ENCODE results near the gene LDLRAD1. TPM values are rescaled to one million over a fixed set of nuclear protein-coding genes. Genes with fewer than 3 reads are reported as not detected.
A peak's percentile ranks its signal among the peaks of the same experiment; 100 is the strongest.
"Not testable (repeated sequence)": the region's sequence is repeated elsewhere in the genome, so short reads cannot be mapped to it uniquely, and the experiment has no call there.

LDLRAD1 gene
- total RNA-seq, 2 donors from 2014 or later: 0.55 to 3.3 TPM

DNA sequence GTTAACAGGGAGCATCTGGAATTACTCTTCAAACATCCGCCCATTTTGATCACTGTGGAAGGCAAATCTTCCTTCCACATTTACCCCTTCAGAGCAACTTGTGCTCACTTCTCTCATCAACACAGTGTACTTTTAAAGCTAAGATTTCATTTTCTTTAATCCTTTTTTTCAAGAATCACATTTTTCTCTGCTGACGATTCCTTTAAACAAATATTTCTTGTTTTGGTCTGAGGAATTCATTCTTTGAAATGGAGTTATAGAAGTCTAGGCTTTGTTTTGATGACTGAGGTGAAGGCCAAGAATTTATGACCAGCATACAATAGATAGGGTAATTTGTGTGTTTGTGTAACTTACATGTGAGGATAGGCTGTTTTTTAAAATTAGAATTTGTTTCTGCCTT is 46.3 kb downstream of the LDLRAD1 start:
- H3K4me1 ChIP-seq (replicated peaks): no peaks in the 10 kb centered on the region
- TF ChIP-seq POLR2A (IDR thresholded peaks at IDR 0.05) (no peak), POLR2AphosphoS5 (IDR thresholded peaks at IDR 0.05) (no peak)
- TF ChIP-seq, protein P1, sequence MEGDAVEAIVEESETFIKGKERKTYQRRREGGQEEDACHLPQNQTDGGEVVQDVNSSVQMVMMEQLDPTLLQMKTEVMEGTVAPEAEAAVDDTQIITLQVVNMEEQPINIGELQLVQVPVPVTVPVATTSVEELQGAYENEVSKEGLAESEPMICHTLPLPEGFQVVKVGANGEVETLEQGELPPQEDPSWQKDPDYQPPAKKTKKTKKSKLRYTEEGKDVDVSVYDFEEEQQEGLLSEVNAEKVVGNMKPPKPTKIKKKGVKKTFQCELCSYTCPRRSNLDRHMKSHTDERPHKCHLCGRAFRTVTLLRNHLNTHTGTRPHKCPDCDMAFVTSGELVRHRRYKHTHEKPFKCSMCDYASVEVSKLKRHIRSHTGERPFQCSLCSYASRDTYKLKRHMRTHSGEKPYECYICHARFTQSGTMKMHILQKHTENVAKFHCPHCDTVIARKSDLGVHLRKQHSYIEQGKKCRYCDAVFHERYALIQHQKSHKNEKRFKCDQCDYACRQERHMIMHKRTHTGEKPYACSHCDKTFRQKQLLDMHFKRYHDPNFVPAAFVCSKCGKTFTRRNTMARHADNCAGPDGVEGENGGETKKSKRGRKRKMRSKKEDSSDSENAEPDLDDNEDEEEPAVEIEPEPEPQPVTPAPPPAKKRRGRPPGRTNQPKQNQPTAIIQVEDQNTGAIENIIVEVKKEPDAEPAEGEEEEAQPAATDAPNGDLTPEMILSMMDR (IDR thresholded peaks at IDR 0.05): no peak
- WGBS: 61% methylated on average over 2 of the region's 2 CpGs
- H3K27ac ChIP-seq: no peak overlapping the region
- intact Hi-C loops (cut with DNase I): no loop called here
- H3K4me3 ChIP-seq: no peak overlapping the region
- peaks cover 0 to 11% of the 10 kb centered on the region in 2 donors for H3K36me3 ChIP-seq
- no peaks in the 10 kb centered on the region for H3K27me3 ChIP-seq (replicated peaks; ENCODE audit: insufficient read depth)
- DNase-seq (ENCODE audit: low spot score): no peak
- no peaks in the 10 kb centered on the region for H3K9me3 ChIP-seq

DNA sequence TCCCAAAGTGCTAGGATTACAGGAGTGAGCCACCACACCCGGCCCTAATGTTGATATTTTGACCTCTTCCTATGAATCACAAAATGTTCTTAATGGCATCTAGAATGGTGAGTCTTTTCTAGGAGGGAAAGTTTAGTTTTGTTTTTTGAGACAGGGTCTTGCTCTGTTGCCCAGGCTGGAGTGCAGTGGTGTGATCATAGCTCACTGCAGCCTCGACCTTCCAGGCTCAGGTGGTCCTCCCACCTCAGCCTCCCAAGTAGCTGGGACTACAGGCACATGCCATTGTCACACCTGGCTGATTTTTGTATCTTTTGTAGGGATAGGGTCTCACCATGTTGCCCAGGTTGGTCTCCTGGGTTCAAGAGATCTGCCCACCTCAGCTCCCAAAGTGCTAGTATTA is 48.7 kb downstream of the LDLRAD1 start:
- intact Hi-C loops (cut with DNase I); H3K4me1 ChIP-seq (replicated peaks); H3K4me3 ChIP-seq; H3K27me3 ChIP-seq (replicated peaks; ENCODE audit: insufficient read depth); DNase-seq (ENCODE audit: low spot score); H3K9me3 ChIP-seq; H3K27ac ChIP-seq: not testable (repeated sequence)
- 90% methylated on average over 2 of the region's 2 CpGs for WGBS
- peaks cover 0 to 18% of the 10 kb centered on the region in 2 donors for H3K36me3 ChIP-seq

DNA sequence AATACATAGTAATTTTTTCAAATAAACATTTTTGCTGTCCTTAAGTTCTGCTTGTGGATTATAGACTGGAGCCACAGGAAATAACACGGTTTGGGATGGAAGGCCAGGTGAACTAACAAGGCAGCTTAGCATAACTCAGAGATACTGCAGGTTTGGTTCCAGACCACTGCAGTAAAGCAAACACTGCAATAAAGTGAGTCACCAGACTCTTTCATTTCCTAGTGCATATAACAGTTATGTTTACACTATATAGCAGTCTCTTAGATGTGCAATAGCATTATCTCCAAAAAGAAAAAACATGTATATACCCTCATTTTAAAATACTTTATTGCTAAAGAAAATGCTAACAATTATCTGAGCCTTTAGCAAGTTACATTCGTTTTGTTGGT is 49.9 kb downstream of the LDLRAD1 start:
- H3K4me1 ChIP-seq (replicated peaks): no peaks in the 10 kb centered on the region
- no peak overlapping the region for H3K4me3 ChIP-seq
- WGBS: 43% methylated on average over 2 of the region's 2 CpGs
- H3K9me3 ChIP-seq: no peaks in the 10 kb centered on the region
- H3K36me3 ChIP-seq: peaks cover 0 to 18% of the 10 kb centered on the region in 2 donors
- H3K27ac ChIP-seq: no peak overlapping the region
- DNase-seq (ENCODE audit: low spot score): no peak
- TF ChIP-seq POLR2AphosphoS5 (IDR thresholded peaks at IDR 0.05): peak; percentile 37
- TF ChIP-seq, protein P1 (IDR thresholded peaks at IDR 0.05): no peak
- TF ChIP-seq POLR2A (IDR thresholded peaks at IDR 0.05): no peak
- H3K27me3 ChIP-seq (replicated peaks; ENCODE audit: insufficient read depth): no peaks in the 10 kb centered on the region
- intact Hi-C loops (cut with DNase I): no loop called here

DNA sequence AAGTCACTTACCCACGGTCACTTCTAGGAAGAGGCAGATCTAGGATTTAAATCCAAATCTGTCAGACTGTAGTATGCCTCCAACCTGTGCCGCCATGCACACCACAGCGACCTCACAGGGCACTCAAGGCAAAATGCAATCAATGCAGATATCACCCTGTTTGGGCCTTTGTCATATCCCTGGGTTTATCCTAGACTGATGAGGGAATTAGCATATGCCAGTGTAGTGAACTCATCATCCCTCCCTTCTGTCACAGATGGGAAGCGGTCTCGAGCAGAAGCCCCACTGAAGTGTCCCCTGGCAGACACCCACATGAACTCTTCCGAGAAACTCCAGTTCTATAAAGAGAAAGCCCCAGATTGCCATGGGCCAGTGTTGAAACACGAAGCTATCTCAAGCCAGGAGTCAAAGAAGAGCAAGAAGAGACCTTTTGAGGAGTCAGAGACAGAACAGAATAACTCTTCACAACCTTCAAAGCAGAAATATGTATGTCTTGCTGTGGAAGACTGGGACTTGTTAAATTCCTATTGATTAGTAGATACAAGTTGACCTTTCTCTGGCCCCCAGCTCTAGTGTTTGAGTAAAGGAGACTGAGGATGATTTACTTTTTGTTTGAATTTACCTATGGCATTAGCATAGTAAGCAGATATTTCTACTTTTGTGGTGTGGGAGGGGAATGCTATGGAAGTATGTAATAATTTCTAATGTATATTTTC is 50.4 kb downstream of the LDLRAD1 start:
- intact Hi-C loops (cut with DNase I): no loop called here
- Histone ChIP-seq H3K27ac (no peak overlapping the region), H3K36me3 (peaks cover 0 to 18% of the 10 kb centered on the region in 2 donors), H3K9me3 (no peaks in the 10 kb centered on the region), H3K27me3 (replicated peaks; ENCODE audit: insufficient read depth) (no peaks in the 10 kb centered on the region), H3K4me1 (replicated peaks) (no peaks in the 10 kb centered on the region), H3K4me3 (no peak overlapping the region)
- no peak for DNase-seq (ENCODE audit: low spot score)
- WGBS: 81% methylated on average over 7 of the region's 7 CpGs
- TF ChIP-seq POLR2AphosphoS5 (IDR thresholded peaks at IDR 0.05) (no peak), POLR2A (IDR thresholded peaks at IDR 0.05) (no peak)
- TF ChIP-seq, protein P1 (IDR thresholded peaks at IDR 0.05): no peak

DNA sequence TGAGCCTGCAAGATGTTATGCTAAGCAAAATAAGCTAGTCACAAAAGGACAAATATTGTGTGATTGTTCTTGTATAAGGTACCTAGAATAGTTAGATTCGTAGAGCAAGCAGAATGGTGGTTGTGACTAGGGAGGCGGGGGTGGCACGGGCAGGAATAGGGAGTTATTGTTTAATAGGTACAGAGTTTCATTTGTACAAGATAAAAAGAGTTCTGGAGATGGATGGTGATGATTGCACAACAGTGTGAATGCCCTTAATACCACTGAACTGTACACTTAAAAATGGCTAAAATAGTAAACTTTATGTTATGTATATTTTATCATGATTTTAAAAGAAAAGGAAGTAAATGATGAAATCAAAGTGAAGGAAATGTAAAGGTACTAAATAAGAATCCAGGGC is 51.2 kb downstream of the LDLRAD1 start:
- no peaks in the 10 kb centered on the region for H3K4me1 ChIP-seq (replicated peaks)
- peaks cover 0 to 18% of the 10 kb centered on the region in 2 donors for H3K36me3 ChIP-seq
- no peak for DNase-seq (ENCODE audit: low spot score)
- no peak overlapping the region for H3K27ac ChIP-seq
- H3K4me3 ChIP-seq: no peak overlapping the region
- TF ChIP-seq, protein P1 (IDR thresholded peaks at IDR 0.05): no peak
- no peak for TF ChIP-seq POLR2AphosphoS5 (IDR thresholded peaks at IDR 0.05)
- no peak for TF ChIP-seq POLR2A (IDR thresholded peaks at IDR 0.05)
- 73% methylated on average over 3 of the region's 3 CpGs for WGBS
- no peaks in the 10 kb centered on the region for H3K27me3 ChIP-seq (replicated peaks; ENCODE audit: insufficient read depth)
- intact Hi-C loops (cut with DNase I): no loop called here
- H3K9me3 ChIP-seq: no peaks in the 10 kb centered on the region
